CD4-positive, alpha-beta T cell treated with Interleukin-4 for 4 hours (primary cell): ENCODE data around the gene CD40.

Experiments
- DNase-seq: peaks from one replicate; pipeline ENCODE4 v3.0.0-alpha.2; 2020

CD40 gene

GRCh38 chr20:46175127-46175494, 57.0 kb downstream of the CD40 start:
- no peak for DNase-seq

GRCh38 chr20:46176739-46177378, 58.7 kb downstream of the CD40 start:
- DNase-seq = no peak

GRCh38 chr20:46177768-46178167, 59.7 kb downstream of the CD40 start:
- DNase-seq = no peak

- no peak for DNase-seq
Measured at GRCh38 chr20:46178891-46179290, 60.8 kb downstream of the CD40 start.
